IPS-18a (cell line): ENCODE results near the gene DDX24.

Source experiments
- H3K27ac ChIP-seq: one replicate; pipeline ENCODE4 v1.5.1; 2013; ENCODE audit warnings: low read length
- H3K27me3 ChIP-seq: one replicate; pipeline ENCODE4 v1.6.1; 2013; ENCODE audit warnings: mild to moderate bottlenecking, low read length; ENCODE audit not compliant: control insufficient read depth, insufficient read depth
- H3K36me3 ChIP-seq: one replicate; pipeline ENCODE4 v1.6.1; 2013; ENCODE audit warnings: low read depth, low read length; ENCODE audit not compliant: control insufficient read depth
- H3K4me1 ChIP-seq: one replicate; pipeline ENCODE4 v1.6.1; 2013; ENCODE audit warnings: low read depth, low read length; ENCODE audit not compliant: control insufficient read depth
- H3K4me3 ChIP-seq: one replicate; pipeline ENCODE4 v1.5.1; 2013; ENCODE audit warnings: low read length
- H3K9ac ChIP-seq: one replicate; pipeline ENCODE4 v1.6.1; 2013; ENCODE audit warnings: mild to moderate bottlenecking, low read length, moderate library complexity
- H3K9me3 ChIP-seq: one replicate; pipeline ENCODE4 v1.6.1; 2013; ENCODE audit warnings: low read depth, low read length; ENCODE audit not compliant: control insufficient read depth

DDX24 gene

DNA sequence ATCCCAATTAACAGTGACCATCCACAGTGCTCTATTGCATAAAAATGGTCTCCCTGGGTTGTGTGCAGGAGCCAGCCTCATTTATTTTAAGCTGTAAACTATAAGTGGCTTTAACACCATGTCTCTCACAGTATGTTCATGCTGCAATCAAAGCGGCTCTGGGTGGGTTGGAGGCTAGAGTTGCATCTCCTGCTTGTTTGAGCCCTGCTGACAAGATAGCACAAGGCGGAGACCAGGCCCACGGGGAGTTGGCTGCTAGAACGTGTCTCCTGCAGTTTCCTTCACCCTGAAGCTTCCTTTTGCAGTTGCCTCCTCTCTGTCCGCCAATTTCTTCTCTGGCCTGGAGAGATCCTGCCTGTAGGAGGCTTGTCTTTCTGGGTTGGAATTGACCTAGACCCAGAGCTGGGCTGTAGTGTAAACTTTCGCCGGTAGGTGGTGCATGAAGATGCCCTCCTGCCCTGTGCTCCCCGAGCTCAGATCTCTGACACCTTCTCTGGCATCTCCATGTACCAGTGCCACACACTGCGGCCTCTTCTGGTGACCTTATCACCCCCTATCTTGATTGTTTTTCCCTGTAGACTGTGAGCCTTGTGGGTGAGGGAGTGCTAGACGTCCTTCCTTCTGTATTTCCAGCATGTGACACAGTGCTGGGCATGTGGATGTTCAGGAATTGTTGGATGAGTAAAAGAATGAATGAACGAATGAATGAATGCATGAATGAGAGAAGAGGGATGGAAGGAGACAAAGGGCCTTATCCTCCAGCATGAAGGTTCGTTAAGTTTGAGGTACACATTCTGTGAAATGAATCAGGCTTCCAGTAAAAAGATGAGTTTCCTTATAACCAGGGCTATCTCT is 44.5 kb downstream of the DDX24 start:
- Histone ChIP-seq H3K9ac (no peak overlapping the region), H3K4me1 (peaks cover 3% of the 10 kb centered on the region), H3K4me3 (no peak overlapping the region), H3K9me3 (no peaks in the 10 kb centered on the region), H3K27ac (no peak overlapping the region), H3K36me3 (no peaks in the 10 kb centered on the region), H3K27me3 (no peaks in the 10 kb centered on the region)

DNA sequence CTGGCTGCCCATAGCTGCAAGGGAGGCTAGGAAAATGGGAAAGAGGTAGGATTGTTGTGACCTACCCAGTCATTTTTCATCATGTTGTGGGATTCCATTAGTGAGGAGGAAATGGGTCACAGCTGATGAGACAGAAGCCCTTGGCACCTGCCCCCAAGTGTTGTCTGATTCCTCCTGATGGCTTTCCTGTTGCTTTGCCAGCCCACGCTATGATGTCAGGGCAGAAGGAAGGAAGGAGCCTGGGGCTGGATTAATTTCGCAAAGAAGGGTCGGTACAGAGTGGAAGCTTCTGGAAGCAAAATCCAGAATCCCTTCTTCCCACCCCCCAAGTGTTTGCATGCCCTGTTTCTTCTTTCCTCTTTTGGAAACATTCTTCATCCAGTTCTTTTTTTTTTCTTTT is 46.1 kb downstream of the DDX24 start:
- Histone ChIP-seq H3K4me3 (no peak overlapping the region), H3K36me3 (no peaks in the 10 kb centered on the region), H3K9ac (no peak overlapping the region), H3K27me3 (no peaks in the 10 kb centered on the region), H3K27ac (no peak overlapping the region), H3K4me1 (peaks cover 3% of the 10 kb centered on the region), H3K9me3 (no peaks in the 10 kb centered on the region)

DNA sequence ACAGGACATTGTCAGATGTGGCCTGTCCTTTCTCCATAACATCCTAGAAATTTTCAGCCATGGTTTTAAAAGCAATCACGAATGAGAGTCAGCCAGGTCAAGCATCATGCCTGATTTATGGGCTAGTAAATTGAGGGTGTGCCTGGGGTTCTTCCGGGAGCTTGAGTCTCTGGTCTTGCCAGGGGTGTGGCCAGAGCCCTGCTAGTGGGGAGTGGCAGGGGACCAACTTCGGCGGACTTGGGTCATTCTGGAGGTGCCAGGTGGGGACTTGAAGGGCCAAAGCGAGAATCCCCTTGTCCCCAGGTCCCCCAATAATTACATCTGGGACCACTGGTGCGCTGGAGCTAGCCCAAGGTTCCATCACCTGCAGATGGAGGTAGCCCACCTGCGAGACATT is 49.1 kb downstream of the DDX24 start:
- Histone ChIP-seq H3K27me3 (no peaks in the 10 kb centered on the region), H3K9ac (no peak overlapping the region), H3K4me3 (no peak overlapping the region), H3K9me3 (no peaks in the 10 kb centered on the region), H3K4me1 (peaks cover 3% of the 10 kb centered on the region), H3K27ac (no peak overlapping the region), H3K36me3 (no peaks in the 10 kb centered on the region)

DNA sequence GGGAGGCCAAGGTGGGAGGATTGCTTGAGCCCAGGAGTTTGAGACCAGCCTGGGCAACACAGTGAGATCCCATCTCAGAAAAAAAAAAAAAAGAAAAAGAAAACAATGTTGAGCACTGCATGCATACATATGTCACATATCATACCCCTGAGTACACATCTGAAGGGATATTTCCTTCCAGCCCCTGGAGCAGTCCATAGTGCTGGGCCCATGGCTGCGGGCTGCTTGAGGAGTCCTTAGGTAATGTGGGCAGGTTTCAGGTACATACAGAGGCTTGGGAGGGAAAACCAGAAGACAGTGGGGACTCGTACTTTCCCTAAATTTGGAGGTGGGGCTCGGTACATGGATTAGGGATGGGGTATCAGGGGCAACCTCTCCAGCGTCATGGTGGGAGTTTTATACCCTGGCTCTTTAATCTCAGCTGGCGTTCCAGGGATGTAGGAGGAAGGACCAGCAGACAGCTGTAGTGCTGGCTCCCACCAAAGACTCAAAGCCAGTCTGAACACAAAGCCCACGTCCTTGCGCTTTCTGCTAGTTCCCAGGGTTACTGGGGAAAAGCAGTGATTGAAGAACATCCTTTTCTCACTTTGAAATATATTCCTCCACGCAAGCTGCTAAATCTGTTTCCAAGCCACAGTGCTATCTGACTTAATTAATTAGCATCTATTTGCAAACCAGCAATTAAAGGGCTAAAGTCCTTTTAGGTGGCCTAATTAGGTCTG is 49.7 kb downstream of the DDX24 start:
- H3K4me1 ChIP-seq: peaks cover 1% of the 10 kb centered on the region
- H3K27ac ChIP-seq: no peak overlapping the region
- no peak overlapping the region for H3K9ac ChIP-seq
- no peak overlapping the region for H3K4me3 ChIP-seq
- no peaks in the 10 kb centered on the region for H3K9me3 ChIP-seq
- no peaks in the 10 kb centered on the region for H3K36me3 ChIP-seq
- no peaks in the 10 kb centered on the region for H3K27me3 ChIP-seq

DNA sequence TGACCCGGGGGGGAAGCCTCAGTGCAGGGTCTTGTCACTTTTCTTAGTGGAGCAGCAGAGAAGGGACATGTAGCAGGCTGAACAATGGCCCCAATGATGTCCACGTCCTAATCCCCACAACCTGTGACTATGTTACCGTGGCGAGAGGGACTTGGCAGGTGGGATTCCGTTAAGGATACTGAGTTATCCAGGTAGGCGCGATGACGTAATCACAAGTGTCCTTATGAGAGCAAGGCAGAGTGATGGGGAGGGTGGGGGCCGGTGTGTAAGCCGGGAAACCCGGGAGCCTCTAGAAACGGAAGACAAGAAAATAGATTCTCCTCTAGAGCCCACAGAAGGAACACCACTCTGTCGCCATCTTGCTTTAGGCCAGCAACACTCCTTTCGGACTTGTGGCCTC is 50.4 kb downstream of the DDX24 start:
- H3K9ac ChIP-seq: no peak overlapping the region
- H3K27me3 ChIP-seq: no peaks in the 10 kb centered on the region
- H3K9me3 ChIP-seq: no peaks in the 10 kb centered on the region
- H3K4me3 ChIP-seq: no peak overlapping the region
- H3K27ac ChIP-seq: no peak overlapping the region
- no peaks in the 10 kb centered on the region for H3K4me1 ChIP-seq
- H3K36me3 ChIP-seq: no peaks in the 10 kb centered on the region

DNA sequence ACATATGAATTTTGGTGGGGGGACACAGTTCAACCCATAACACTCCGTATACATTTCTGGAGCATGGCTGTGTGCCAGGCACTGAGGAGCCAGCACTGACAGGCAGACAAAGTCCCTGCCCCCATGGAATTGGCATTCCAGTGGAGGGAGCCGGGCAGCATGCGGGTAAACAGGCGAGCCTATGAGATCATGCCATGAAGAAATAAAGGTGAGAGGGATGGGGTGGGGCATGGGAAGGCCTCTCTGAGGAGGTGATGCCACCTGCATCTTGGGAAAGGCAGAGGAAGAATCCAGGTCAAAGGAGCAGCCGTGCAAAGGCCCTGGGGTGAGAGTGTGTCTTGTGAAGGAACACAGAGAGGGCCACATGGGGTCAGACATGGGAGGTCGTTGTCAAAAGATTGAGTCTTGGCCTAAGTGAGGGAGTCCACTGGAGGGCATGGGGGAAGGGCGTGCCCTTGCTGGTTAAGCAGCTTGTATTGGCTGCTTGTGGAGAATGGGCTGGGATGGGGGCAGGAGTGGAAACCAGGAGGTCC is 51.3 kb downstream of the DDX24 start:
- no peaks in the 10 kb centered on the region for H3K36me3 ChIP-seq
- no peak overlapping the region for H3K9ac ChIP-seq
- H3K9me3 ChIP-seq: no peaks in the 10 kb centered on the region
- no peak overlapping the region for H3K27ac ChIP-seq
- no peak overlapping the region for H3K4me3 ChIP-seq
- no peaks in the 10 kb centered on the region for H3K4me1 ChIP-seq
- no peaks in the 10 kb centered on the region for H3K27me3 ChIP-seq

DNA sequence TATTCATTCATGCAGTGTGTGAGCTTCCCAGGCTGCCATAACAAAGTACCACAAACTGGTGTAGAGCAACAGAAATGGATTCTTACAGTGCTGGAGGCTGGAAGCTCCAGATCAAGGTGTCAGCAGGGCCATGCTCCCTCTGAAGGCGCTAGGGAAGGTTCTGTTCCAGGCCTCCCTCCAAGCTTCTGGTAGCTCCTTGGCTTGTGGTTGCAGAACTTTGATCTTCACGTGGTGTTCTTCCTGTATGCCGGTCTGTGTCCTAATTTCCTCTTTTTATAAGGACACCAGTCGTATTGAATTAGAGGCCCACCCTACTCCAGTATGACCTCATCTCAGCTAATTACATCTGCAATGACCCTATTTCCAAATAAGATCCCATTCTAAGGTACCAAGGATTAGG is 51.7 kb downstream of the DDX24 start:
- Histone ChIP-seq H3K9ac (no peak overlapping the region), H3K9me3 (no peaks in the 10 kb centered on the region)

DNA sequence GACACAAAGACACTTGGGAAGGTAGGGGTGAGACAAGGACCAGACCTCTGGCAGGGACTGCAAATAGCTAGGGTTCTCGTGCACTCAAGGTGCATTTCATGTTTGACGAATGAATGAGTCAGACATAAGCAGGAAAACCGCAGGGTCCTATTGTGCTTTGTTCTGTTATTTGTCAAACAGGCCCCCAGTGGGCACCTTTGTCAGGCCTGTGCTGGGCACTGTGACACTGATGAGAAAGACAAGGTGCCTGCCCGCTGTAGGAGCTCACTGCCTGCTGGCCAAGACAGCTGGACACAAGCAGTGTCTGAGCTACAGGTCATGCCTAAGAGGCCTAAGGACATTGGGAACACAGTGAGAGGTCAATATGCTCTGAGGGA is 52.6 kb downstream of the DDX24 start:
- no peak overlapping the region for H3K4me3 ChIP-seq
- H3K27ac ChIP-seq: no peak overlapping the region
- no peaks in the 10 kb centered on the region for H3K9me3 ChIP-seq
- no peaks in the 10 kb centered on the region for H3K27me3 ChIP-seq
- H3K36me3 ChIP-seq: no peaks in the 10 kb centered on the region
- H3K9ac ChIP-seq: no peak overlapping the region
- H3K4me1 ChIP-seq: no peaks in the 10 kb centered on the region

More for the DNA sequence above, 51.7 kb downstream of the DDX24 start:
- no peaks in the 10 kb centered on the region for H3K27me3 ChIP-seq
- no peaks in the 10 kb centered on the region for H3K4me1 ChIP-seq
- no peak overlapping the region for H3K27ac ChIP-seq
- no peak overlapping the region for H3K4me3 ChIP-seq
- H3K36me3 ChIP-seq: no peaks in the 10 kb centered on the region

DNA sequence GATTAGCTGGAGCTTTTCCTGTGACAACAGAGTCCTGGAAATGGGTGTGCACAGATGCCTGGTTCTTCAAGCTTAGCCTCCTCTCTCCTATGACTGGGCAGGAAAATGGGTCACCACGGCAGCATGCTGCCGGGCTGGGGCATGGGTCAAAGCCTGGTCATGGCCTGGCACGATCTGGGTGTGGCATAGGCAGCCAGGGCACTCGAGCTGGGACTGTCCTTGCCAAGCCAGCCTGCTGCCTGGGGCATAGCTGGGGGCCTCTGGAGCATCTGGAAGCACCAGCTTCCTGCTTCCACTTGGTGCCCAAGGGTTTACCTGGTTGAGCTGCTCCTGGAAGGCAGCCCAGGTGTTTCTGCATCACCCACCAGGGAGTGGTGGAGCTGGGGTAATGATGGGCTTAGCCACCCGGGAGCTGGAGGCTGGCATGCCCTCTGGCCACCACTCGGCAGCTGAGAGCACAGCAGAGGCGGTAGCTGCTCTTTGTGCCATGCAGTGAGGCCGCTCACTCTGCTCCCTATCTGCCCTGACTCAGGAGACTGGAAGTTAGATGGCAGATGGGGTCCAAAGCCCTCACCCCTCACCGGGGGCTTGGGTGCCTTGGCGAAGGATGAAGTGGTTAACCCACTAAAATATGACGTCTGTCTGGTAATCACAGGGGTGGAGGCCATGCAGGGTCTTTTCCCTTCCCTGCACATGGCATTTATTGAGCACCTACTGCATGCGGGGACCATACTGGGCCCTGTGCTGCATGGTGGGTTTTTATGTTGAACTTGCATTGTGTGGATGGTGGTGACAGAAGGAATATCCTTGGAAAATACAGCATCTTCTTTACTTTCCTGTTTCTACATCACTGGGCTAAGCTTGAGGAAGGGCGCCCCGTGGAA is 53.2 kb downstream of the DDX24 start:
- Histone ChIP-seq H3K27ac (no peak overlapping the region), H3K36me3 (no peaks in the 10 kb centered on the region), H3K9ac (no peak overlapping the region), H3K4me1 (peaks cover 4% of the 10 kb centered on the region), H3K27me3 (no peaks in the 10 kb centered on the region), H3K4me3 (no peak overlapping the region), H3K9me3 (no peaks in the 10 kb centered on the region)

DNA sequence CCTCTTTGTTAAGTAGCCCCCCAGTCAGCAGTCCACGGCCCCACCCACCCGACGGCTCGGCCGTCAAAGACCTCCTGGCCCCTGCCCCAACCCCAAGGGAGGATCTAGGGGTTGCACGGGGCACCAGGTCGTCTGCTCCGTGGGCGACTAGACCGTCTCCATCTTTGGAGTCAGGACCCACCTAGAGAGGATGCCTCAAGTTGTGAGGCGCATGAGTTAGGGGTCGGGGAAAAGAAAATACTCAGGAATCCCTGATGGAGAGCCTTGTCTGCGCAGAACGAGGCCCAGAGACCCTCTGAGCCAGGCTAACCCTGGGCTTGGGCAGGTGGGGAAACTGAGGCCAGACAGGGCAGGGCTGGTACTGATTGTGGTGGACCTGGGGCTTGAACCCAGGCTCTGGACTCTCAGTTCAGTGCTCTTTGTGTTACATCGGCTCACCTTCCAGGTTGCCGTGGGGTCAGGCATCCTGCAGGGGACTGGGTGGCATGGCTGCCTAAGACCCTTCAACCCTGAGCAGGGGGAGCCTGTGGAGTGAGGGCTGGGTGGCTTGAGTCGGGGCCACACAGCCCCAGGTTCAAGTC is 54.0 kb downstream of the DDX24 start:
- H3K9me3 ChIP-seq: no peaks in the 10 kb centered on the region
- H3K27ac ChIP-seq: no peak overlapping the region
- H3K27me3 ChIP-seq: no peaks in the 10 kb centered on the region
- no peak overlapping the region for H3K9ac ChIP-seq
- no peaks in the 10 kb centered on the region for H3K36me3 ChIP-seq
- peaks cover 12% of the 10 kb centered on the region for H3K4me1 ChIP-seq
- H3K4me3 ChIP-seq: peak overlapping the region; percentile 48
